Neural cell (in vitro differentiated cells): ENCODE results near the gene ARHGEF40.

ENCODE experiments used
- CTCF ChIP-seq: fragments of 450-650 bp; IDR thresholded peaks from 2 replicates; pipeline ENCODE4 v1.5.1; 2014; ENCODE audit warnings: antibody characterized with exemption, mild to moderate bottlenecking, moderate library complexity; ENCODE audit not compliant: poor library complexity, severe bottlenecking
- EP300 ChIP-seq: fragments of 450-650 bp; conservative IDR thresholded peaks from 2 replicates; pipeline ENCODE4 v1.6.1; 2014; ENCODE audit warnings: antibody characterized with exemption, mild to moderate bottlenecking, moderate library complexity; ENCODE audit not compliant: poor library complexity, severe bottlenecking
- EZH2 ChIP-seq: fragments of 200-600, 300-800 bp; shearing (Covaris generic), sonication (generic); IDR thresholded peaks from 2 replicates; pipeline ENCODE4 v1.6.1; 2014; ENCODE audit warnings: antibody characterized with exemption, low read length, borderline replicate concordance, mild to moderate bottlenecking; ENCODE audit not compliant: insufficient read depth, poor library complexity, severe bottlenecking
- POLR2AphosphoS5 ChIP-seq: IDR thresholded peaks from 2 replicates; pipeline ENCODE4 v1.6.1; 2012
- RAD21 ChIP-seq: fragments of 450-650 bp; conservative IDR thresholded peaks from 2 replicates; pipeline ENCODE4 v1.6.1; 2014; ENCODE audit warnings: antibody characterized with exemption, mild to moderate bottlenecking, moderate library complexity
- REST ChIP-seq: IDR thresholded peaks from 2 replicates; pipeline ENCODE4 v1.6.1; 2012; ENCODE audit warnings: borderline replicate concordance

GRCh38 chr14:21097636-21098075 is 27.6 kb downstream of the ARHGEF40 start:
- no peak for TF ChIP-seq EZH2
- TF ChIP-seq CTCF, result no peak
- no peak for TF ChIP-seq POLR2AphosphoS5
- TF ChIP-seq REST, result no peak
- TF ChIP-seq EP300, result no peak
- no peak for TF ChIP-seq RAD21
